ENCODE measurements around the gene GPHN.

GRCh38 chr14:67060546-67060945 lies 552.6 kb downstream of the GPHN start:
- TF ChIP-seq EP300 (IDR thresholded peaks at IDR 0.05) (no peak), POLR2AphosphoS5 (IDR thresholded peaks at IDR 0.05) (no peak), POLR2A (IDR thresholded peaks at IDR 0.05) (no peak), CTCF (IDR thresholded peaks at IDR 0.05) (no peak)

All from upper lobe of left lung (tissue), 4 donors.